ENCODE data around the gene UHRF1. TPM values are rescaled to one million over a fixed set of nuclear protein-coding genes. Genes with fewer than 3 reads are reported as not detected.
A peak's percentile ranks its signal among the peaks of the same experiment; 100 is the strongest.
"Not testable (repeated sequence)": the region's sequence is repeated elsewhere in the genome, so short reads cannot be mapped to it uniquely, and the experiment has no call there.

Gene UHRF1
- polyA plus RNA-seq, 1 donor, result 40.1 TPM

- DNase-seq, result no peak
Observed at GRCh38 chr19:4972509-4973230, 63.4 kb downstream of the UHRF1 start.

GRCh38 chr19:4974880-4975469 is 65.7 kb downstream of the UHRF1 start:
- DNase-seq, result no peak

- DNase-seq, result not testable (repeated sequence)
Observed at GRCh38 chr19:4975601-4976000, 66.3 kb downstream of the UHRF1 start.

- peak; percentile 68 for DNase-seq
Observed at GRCh38 chr19:4976401-4977298, 67.3 kb downstream of the UHRF1 start.

GRCh38 chr19:4977299-4978174 is 68.2 kb downstream of the UHRF1 start:
- DNase-seq, result no peak

- no peak for DNase-seq
Observed at GRCh38 chr19:4979211-4979807, 70.0 kb downstream of the UHRF1 start.

GRCh38 chr19:4980067-4980466 is 70.8 kb downstream of the UHRF1 start:
- DNase-seq, result no peak

GRCh38 chr19:4980838-4981680 is 71.8 kb downstream of the UHRF1 start:
- no peak for DNase-seq

GRCh38 chr19:4981681-4981958 is 72.3 kb downstream of the UHRF1 start:
- DNase-seq, result no peak

GRCh38 chr19:4983346-4984105 is 74.2 kb downstream of the UHRF1 start:
- no peak for DNase-seq

GRCh38 chr19:4984106-4984380 is 74.7 kb downstream of the UHRF1 start:
- no peak for DNase-seq

- no peak for DNase-seq
Observed at GRCh38 chr19:4984438-4984990, 75.2 kb downstream of the UHRF1 start.

- no peak for DNase-seq
Observed at GRCh38 chr19:4985551-4985991, 76.3 kb downstream of the UHRF1 start.

GRCh38 chr19:4986056-4986455 is 76.8 kb downstream of the UHRF1 start:
- no peak for DNase-seq

GRCh38 chr19:4986471-4986891 is 77.2 kb downstream of the UHRF1 start:
- no peak for DNase-seq

- no peak for DNase-seq
Observed at GRCh38 chr19:4987256-4987655, 78.0 kb downstream of the UHRF1 start.

- no peak for DNase-seq
Observed at GRCh38 chr19:4987692-4988370, 78.5 kb downstream of the UHRF1 start.

- no peak for DNase-seq
Observed at GRCh38 chr19:4988770-4989251, 79.5 kb downstream of the UHRF1 start.

- DNase-seq, result no peak
Observed at GRCh38 chr19:4990306-4990705, 81.0 kb downstream of the UHRF1 start.
